ENCODE measurements around the gene ENTPD2.
"Not testable (repeated sequence)": the region's sequence is repeated elsewhere in the genome, so short reads cannot be mapped to it uniquely, and the experiment has no call there.

The ENTPD2 gene

DNA sequence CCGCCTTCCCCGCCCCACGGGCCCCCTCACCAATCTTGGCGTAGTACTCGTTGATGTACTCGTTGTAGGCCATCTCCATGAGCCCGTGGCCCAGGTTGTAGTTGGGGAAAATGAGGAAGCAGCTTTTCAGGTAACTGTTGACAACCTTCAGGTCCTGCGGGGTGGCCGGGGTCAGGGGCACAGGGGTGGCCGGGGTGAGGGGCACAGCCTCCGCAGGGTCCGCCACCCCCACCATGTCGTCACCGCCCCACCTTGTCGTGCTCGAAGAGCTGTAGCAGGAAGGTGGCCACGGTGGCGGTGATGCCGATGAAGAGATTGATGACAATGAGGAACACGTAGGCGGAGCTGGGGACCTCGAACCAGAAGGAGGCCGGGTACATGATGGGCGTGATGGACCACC lies 42.7 kb downstream of the ENTPD2 start:
- TF ChIP-seq JUND (IDR thresholded peaks at IDR 0.05; ENCODE audit: low read depth): no peak
- in situ Hi-C loops (cut with HindIII; ENCODE audit: low pct_unique_long_range_greater_than_20kb, low sequenced_read_pairs): no loop called here
- DNase-seq (ENCODE audit: low read depth in 1 of 2, low spot score in 1 of 2): no peak

GRCh38 chr9:137009938-137010732 lies 43.7 kb downstream of the ENTPD2 start:
- in situ Hi-C loops (cut with HindIII; ENCODE audit: low pct_unique_long_range_greater_than_20kb, low sequenced_read_pairs): no loop called here
- TF ChIP-seq JUND (IDR thresholded peaks at IDR 0.05; ENCODE audit: low read depth): no peak
- no peak for DNase-seq (ENCODE audit: low read depth in 1 of 2, low spot score in 1 of 2)

GRCh38 chr9:137009217-137009616 lies 44.6 kb downstream of the ENTPD2 start:
- DNase-seq (ENCODE audit: low read depth in 1 of 2, low spot score in 1 of 2): no peak
- in situ Hi-C loops (cut with HindIII; ENCODE audit: low pct_unique_long_range_greater_than_20kb, low sequenced_read_pairs): no loop called here
- TF ChIP-seq JUND (IDR thresholded peaks at IDR 0.05; ENCODE audit: low read depth): no peak

- no peak for DNase-seq (ENCODE audit: low read depth in 1 of 2, low spot score in 1 of 2)
- no peak for TF ChIP-seq JUND (IDR thresholded peaks at IDR 0.05; ENCODE audit: low read depth)
- in situ Hi-C loops (cut with HindIII; ENCODE audit: low pct_unique_long_range_greater_than_20kb, low sequenced_read_pairs): no loop called here
Measured at GRCh38 chr9:137008312-137008711, 45.5 kb downstream of the ENTPD2 start.

- no peak for TF ChIP-seq JUND (IDR thresholded peaks at IDR 0.05; ENCODE audit: low read depth)
- in situ Hi-C loops (cut with HindIII; ENCODE audit: low pct_unique_long_range_greater_than_20kb, low sequenced_read_pairs): no loop called here
Measured at GRCh38 chr9:137007816-137008270, 46.0 kb downstream of the ENTPD2 start.

DNA sequence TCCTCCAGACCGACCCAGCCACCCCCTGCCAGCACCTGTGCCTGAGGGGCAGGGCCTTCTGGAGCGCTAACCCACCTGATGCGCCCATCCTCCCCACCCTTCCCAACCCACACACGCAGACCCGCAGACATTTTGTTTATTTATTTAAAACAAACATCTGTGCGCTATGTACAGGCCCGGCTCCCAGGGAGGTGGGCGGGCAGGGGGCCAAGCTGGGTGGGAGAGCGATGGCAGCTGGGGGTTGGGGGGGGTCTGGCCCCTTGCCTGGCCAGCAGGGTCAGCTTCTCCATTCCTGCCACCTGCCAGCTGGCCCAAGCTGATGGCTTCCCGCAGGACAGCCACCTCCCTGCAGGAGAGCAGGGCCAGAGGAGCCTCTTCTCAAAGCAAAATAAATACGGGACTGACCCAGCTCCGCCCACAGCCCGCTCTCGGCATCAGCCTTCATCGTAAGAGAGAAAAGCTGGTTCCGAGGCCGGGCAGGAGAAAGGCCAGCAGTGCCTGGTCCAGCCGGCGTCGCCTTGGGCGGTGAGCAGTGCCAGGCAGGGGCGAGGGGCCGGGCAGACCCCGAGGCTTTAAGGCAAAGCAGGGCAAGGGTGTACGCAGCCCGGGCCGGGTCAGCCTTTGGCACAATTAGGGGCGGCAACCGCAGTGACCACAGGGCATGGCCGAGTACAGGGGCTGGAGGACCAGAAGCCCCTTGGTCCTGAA lies 46.6 kb downstream of the ENTPD2 start:
- in situ Hi-C loops (cut with HindIII; ENCODE audit: low pct_unique_long_range_greater_than_20kb, low sequenced_read_pairs): no loop called here
- TF ChIP-seq JUND (IDR thresholded peaks at IDR 0.05; ENCODE audit: low read depth): no peak
- no peak for DNase-seq (ENCODE audit: low read depth in 1 of 2, low spot score in 1 of 2)

More at GRCh38 chr9:137007816-137008270, 46.0 kb downstream of the ENTPD2 start:
- no peak for DNase-seq (ENCODE audit: low read depth in 1 of 2, low spot score in 1 of 2)

GRCh38 chr9:137006116-137007003 lies 47.5 kb downstream of the ENTPD2 start:
- in situ Hi-C loops (cut with HindIII; ENCODE audit: low pct_unique_long_range_greater_than_20kb, low sequenced_read_pairs): no loop called here
- no peak for DNase-seq (ENCODE audit: low read depth in 1 of 2, low spot score in 1 of 2)
- TF ChIP-seq JUND (IDR thresholded peaks at IDR 0.05; ENCODE audit: low read depth): no peak

DNA sequence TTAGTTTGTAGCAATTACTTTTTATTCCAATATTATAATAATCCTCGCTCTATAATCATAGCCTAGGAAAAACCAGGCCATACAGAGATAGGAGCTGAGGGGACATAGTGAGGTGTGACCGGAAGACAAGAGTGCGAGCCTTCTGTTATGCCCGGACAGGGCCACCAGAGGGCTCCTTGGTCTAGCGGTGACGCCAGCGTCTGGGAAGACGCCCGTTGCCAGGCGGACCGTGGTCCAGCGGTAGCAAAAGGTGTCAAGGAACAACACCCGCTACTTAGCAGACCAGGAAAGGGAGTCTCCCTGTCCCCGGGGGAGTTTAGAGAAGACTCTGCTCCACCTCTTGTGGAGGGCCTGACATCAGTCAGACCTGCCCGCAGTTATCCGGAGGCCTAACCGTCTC lies 49.6 kb downstream of the ENTPD2 start:
- DNase-seq (ENCODE audit: low read depth in 1 of 2, low spot score in 1 of 2): peak in 1 of 2 experiments; percentile 51
- in situ Hi-C loops (cut with HindIII; ENCODE audit: low pct_unique_long_range_greater_than_20kb, low sequenced_read_pairs): not testable (repeated sequence)

- TF ChIP-seq JUND (IDR thresholded peaks at IDR 0.05; ENCODE audit: low read depth): no peak
- in situ Hi-C loops (cut with HindIII; ENCODE audit: low pct_unique_long_range_greater_than_20kb, low sequenced_read_pairs): no loop called here
- no peak for DNase-seq (ENCODE audit: low read depth in 1 of 2, low spot score in 1 of 2)
Measured at GRCh38 chr9:137002646-137003041, 51.2 kb downstream of the ENTPD2 start.

DNA sequence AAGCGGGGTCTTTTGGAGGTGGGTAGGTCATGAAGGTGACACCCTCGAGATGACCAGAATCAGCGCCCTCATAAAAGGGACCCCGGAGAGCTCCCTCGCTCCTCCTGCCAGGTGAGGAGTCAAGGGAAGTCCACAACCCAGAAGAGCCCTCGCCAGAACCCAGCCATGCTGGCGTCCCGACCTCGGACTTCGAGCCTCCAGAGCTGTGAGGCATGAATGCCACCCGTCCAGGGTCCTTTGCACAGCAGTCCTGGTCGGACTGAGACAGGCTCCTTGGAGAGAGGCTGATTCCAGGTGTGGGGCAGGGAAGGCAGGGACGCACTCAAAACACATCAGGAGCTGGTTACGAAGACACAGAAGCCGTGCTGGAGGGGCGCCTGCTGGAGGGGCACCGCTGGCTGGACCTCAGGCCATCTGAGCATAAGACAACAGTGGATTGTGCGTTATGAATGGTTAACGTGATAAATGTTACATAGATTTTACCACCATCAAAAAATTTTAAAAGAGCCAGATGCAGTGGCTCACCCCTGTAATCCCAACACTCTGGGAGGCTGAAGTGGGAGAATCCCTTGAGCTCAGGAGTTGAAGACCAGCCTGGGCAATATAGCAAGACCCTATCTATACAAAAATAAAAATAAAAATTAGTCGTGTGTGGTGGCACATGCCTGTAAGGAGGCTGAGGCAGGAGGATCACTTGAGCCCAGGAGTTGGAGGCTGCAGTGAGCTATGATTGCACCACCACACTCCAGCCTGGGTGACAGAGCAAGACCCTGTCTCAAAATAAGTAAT lies 51.8 kb downstream of the ENTPD2 start:
- no peak for TF ChIP-seq JUND (IDR thresholded peaks at IDR 0.05; ENCODE audit: low read depth)
- no peak for DNase-seq (ENCODE audit: low read depth in 1 of 2, low spot score in 1 of 2)
- in situ Hi-C loops (cut with HindIII; ENCODE audit: low pct_unique_long_range_greater_than_20kb, low sequenced_read_pairs): no loop called here

DNA sequence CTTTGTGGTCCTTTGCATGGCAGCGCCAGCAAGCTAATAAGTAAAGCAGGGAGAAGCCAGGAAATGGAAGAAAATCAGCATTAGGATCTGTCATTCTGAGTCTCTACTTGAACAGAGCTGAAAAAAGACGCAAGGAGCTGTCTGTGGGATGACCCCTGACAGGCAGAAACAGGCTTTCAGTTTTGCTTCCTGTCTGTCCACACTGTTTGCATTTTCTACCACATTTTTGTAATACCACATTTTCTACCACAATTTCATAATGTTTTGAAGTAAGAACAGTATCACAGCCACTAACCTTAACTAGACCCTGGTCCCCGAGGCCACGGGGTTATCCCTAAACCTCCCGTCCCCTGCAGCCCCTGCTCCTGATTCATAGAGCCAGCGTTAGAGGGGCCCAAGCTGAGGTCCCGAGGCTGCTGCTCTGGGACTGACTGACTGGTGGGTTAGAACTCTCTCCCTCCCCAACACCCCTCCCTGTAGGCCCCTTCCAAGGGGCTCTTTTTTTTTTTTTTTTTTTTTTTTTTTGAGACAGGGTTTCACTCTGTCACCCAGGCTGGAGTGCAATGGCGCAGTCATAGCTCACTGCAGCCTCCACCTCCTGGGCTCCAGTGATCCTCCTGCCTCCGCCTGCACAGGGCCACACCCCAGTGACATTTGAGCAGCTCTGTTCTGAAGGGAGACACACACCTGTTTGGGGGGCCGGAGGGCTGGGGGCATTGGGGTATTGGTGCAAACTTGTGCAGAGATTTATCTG lies 53.5 kb downstream of the ENTPD2 start:
- no peak for DNase-seq (ENCODE audit: low read depth in 1 of 2, low spot score in 1 of 2)
- in situ Hi-C loops (cut with HindIII; ENCODE audit: low pct_unique_long_range_greater_than_20kb, low sequenced_read_pairs): no loop called here

More for the DNA sequence above, 53.5 kb downstream of the ENTPD2 start:
- TF ChIP-seq JUND (IDR thresholded peaks at IDR 0.05; ENCODE audit: low read depth): no peak

Data from T47D (cell line).